Activated T-cell treated with anti-CD3 and anti-CD28 coated beads, Interleukin-2, amount 50 U/mL, for 1 hour (primary cell): Measurements from ENCODE around the gene HOXB4.

ENCODE experiments used
- DNase-seq: peaks from one replicate; pipeline ENCODE4 v3.0.0-alpha.2; 2020

The HOXB4 gene

DNA sequence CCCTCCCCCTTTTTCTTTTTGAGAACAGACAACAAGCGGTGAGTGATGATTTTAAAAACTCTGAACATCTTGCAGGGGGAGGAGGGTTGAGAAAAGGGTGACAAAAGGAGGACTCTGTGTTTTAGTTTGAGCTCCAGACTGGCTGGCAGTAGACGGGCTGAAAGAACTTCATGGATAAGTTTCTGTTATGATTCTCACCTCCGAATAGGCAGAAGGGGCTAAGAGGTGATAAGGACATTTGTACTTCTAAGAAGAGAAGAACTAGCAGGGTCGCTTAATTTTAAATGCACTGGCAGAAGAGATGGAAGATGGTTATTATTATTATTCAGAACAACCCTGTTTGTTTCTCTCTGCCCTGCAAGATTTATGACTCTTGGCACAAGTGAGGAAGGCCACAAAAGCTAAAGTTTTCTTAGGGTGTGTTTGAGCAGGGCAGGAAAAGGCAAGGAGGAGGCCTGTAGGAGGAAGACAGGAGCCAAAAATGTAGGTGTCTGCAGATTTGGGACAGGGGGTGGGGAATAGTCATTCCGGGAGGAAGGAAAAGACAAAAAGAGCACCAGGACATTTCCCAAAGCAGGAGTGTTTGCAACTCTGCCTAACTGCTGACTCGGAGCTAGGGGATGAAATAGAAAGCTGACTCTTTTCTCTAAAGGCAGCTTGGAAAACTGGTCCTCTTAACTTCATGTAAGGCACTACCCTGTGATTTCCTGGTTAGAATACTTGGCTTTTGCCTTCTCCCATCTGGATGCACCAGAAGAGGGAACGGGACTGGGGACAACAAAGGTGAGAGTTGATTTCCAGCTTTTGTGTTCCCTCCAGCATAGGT is 21.4 kb downstream of the HOXB4 start:
- no peak for DNase-seq

GRCh38 chr17:48556229-48556575 is 21.9 kb downstream of the HOXB4 start:
- DNase-seq = no peak

DNA sequence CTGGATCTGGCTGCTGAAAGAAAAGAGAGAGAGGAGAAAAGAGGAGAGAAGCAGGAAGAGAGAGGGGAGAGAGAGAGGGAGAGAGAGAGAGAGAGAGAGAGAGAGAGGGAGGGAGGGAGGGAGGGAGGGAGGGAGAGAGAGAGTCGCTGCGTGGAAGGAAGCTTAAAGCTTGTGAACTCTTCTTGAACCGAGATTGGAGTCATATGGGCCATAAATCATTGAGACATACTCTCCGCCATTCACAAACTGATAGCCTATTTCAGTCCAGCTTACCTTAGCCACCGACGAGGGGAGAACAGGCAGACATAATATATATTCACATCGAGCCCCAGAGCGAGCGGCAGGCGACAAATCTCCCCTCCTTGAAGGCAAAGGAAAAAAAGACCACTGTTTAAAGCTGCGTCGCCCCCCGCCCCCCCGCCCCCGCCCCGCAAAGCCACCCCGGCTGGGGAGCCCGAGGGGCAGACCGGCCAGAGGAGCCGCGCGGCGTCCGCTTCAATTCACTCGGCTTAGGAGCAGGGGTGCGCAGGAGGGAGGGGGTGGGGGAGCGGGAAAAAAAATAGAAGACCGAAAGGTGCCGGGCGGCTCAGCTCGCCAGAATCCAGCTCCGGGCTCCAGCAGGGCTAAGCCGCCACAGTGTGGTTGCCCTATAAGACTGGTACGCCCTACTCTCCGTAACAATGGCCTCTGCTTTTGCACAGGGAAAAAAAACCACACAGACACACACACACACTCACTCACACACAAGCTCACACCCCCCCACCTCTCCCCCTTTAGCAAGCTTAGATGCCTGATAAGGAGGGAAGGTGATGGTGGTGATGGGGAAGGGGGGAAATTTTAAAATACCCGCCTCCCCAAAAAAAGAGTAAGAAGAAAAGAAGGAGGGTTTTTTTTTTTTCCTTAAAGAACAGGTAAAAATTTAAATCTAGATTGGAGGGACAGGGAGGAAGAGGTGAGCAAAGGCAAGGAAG is 22.6 kb downstream of the HOXB4 start:
- no peak for DNase-seq

DNA sequence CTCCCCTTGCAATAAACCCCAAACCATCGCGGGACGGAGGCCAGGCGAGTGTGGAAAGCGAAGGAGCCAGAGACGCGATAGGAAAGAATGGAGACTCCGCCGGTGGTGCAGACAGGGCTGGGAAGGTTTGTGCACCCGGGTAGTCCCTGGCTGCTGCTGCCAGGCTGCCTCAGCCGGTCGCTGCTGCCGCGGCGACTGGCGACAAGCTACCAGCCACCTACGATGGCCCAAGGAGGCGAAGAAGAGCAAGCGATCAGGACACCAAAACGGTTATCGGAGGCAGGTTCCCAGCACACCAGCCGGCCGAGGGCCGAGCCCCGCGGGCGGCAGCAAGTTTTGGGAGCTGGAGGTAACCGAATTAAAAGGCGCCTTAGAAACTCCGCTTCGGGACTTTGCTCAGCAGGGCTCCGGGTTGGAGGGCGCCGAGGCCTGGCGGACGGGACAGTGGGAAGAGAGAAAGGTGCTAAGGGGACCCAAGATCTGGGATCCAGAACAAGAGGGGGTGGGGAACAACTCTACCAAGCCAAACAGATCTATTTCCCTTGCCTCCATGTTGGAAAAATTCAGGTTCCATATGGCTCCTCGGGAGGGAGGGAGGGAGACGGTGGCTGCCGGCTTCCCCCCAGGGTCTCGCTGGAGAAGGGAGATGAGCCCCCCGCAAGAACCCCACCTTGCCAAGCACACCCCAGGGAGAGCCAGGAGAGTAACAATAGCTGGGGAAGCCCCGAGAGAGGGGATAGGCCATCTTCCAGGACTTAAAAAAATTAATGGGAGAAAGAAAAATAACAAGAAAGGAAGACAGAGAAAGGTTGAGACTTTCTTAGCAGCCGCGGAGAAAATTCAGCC is 23.5 kb downstream of the HOXB4 start:
- DNase-seq = no peak

- DNase-seq = no peak
Observed at GRCh38 chr17:48553826-48554225, 24.3 kb downstream of the HOXB4 start.

- no peak for DNase-seq
Observed at GRCh38 chr17:48553190-48553547, 25.0 kb downstream of the HOXB4 start.

DNA sequence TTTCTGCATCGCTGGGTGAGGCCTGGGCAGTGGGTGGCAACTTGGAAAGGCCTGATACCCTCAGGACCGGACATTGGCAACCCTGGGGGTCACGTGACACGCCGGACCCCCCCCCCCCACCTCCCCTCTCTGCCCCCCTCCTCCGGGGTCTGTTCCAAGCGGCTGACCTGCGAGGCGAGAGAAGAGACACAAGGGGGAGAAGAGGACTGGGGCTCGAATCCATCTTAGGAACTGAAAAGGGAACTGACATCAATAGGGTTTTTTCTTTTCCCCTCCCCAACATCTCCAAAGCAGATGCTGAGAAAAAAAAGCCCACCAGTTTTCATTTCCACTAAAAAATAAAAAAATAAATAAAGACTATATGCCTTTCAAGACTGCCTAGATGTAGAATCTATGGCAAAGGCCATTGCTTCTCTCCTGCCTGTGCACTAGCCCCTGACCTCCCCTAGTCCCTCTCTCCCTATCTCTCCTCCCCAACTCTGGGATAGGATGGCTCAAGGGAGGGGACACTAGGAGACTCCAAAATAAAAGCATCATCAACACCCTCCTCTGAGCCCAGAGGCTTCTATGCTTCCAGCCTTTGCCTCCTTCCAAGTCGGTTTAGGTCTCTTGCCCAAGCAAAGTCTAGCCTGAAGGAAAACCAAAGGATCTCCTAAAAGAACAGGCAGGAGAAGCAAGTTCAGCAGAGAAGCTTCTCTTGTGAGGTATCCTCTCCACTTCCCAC is 25.5 kb downstream of the HOXB4 start:
- no peak for DNase-seq

DNA sequence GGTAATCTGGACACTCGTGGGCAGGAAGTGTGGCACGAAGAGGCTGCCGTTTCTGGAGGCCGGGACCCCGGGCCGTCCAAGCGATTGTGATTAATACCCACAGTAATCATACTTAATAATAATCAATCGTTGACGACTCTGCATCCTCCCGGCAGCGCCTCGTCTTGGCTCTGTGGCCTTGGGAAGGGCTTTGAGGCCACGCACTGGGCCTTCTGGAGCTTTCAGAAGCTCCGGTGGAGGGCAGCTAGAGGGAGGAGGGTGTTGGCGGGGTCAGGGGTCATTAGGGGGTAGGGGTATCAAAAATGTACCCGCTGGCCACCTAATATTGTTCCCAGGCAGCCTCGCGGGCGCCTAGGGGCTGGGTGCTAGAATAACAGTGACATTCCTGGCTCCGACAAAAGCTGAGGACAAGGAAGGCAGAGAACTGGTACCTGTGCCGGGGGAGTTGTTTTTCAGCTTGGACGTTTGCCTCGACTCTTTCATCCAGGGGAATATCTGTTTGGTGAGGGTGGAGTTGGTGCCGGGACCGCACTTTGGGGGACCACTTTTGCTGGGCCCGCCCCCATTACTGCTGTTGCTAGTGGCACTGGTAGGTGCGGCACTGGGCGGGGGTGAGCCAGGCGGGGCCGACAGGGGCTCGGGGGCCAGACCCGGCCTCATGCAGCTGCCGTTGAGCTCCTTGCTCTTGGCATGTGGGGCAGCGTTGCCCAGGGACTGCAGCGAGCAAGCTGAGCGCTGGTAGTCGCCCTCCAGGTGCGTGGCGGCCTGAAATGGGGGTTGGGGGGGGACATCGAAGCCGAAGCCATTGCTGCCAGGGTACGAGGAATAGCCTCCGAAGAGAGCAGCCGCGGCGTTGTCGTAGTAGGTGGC is 26.3 kb downstream of the HOXB4 start:
- no peak for DNase-seq

DNA sequence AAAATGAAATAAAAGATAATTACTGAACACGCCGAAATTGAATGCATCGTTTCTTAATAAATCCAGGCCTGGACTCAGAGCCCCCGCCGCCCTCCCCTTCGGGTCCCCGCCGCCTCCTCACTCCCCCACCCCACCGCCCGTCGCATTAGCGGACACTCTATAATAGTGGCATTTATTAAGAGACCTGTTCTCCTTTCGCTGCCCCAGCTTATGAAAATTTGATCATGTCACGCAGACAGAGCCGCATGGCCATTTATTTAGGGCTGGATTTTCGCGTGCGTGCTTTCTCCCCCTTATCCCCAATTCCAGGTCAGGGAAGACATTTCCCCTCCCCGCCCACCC is 27.0 kb downstream of the HOXB4 start:
- DNase-seq = no peak

DNA sequence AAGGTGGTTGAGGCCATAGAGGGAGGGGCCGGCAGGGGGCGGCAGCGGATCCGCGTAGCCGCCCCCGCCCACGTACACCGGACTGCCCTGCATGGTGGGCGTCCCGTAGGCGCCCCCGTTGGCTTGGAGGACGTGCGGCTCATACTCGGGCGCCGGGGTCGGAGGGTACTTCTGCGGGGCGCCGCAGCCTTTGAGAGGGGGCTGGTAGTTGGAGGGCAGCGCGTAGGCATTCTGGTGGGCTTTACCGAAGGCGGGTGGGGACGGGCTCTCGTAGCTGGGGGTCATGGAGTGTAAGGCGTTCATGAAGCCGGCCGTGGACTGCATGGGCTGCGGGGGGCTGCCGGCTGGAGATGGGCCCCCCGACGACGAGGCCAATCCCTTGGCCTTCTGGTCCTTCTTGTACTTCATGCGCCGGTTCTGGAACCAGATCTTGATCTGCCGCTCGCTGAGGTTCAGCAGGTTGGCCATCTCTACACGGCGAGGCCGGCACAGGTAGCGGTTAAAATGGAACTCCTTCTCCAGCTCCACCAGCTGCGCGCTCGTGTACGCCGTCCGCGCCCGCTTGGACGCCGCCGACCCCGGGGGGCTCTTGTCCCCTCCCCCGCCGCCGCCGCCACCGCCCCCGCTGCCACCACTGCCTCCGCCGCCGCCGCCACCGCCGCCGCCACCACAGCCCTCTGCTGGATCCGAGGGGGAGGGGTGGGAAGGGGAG is 27.5 kb downstream of the HOXB4 start:
- no peak for DNase-seq

DNA sequence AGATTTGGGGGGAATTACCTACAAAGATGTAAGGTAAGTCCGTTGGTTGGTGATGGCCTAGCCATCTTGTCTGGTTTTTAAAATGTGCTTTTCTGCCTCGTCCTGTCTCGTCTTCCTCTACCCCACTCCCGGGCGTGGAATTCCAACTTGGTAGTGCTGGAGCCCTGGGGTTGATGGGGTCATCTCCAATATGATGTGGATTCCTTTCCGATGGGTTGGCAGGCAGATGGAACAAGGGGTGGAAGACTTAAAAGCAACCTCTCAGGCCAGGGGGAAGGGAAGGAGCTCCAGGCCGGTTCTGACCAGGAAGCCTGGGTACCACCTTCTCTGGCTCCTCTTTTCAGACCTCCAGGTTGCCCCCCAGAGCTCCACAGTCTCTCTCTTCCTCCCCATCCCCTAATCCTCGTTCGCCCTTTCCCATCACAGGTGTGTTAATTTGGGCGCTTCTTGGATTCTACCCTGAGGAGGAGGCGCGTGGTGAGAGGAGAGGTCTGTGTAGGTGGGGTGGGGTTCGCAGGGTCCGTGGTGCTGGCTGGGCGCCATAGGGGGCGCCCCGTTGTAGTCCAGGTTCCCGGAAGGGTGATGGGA is 28.1 kb downstream of the HOXB4 start:
- no peak for DNase-seq

GRCh38 chr17:48549281-48549630 is 28.9 kb downstream of the HOXB4 start:
- no peak for DNase-seq

DNA sequence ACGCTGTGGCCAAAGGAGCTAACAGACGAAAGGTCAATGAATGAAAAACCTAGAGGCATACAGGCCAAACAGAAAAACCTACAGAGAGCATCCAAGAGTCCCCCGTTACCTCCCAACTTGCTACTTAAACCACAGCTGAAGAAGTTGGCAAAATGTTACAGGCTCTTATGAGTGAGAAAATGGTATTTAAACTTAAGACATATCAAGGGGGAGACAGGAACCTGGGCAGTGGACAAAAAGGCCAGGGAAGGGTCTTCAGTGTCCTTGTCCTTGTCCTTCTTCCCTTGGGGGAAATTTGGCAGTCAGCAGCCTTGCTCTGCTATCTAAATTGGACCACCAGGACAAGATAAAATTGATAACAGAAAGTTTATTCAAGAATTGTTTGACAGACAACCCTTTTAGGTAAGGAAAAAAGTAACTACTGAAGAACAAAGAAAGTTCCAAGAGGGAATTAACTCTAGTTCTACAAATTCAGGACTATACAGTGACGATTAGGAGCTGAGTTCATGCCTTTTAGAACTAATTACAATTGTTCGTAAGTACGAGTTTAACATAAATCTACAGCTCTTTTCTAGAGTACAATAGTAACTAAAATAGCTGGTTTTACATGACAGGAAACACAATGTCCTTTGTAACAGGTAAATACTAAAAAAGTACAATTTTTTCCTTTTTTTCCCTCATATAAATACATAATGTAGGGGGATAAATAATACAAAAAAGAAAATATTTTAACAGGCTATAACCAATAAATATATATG is 29.4 kb downstream of the HOXB4 start:
- DNase-seq = no peak

DNA sequence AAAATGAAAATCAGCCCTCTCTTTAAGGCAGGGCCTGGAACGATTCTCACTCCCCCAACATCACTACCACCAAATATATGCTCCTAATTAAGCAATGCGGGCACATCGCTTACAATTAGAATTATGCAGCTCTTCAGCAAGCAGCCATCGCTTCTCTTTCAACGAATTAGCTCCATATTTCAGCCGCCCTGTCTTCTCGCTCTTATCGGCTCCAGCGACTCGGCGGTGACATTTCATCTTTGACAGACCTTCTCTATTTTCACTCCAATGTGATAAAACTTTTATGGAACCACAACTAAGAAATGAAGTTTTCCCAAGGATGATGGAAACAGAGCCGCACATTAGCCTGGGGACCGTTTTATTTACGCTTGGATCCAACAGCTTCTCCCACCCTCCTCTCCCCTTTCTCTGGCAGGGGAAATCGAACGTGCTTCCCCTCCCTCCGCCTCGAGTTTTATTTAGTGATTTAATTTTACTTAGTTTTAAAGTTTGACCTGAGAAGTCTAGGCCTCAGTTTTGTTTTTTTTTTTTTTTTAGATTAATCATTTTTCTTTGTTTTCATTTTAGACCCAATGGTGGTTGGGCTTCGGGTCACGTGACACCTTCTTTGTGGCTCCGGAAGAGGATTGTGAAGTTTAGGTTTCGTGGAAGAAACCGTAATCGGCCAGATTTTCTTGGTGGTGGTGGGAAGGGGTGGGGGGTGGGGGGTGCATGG is 30.2 kb downstream of the HOXB4 start:
- no peak for DNase-seq

GRCh38 chr17:48546924-48547807 is 31.0 kb downstream of the HOXB4 start:
- DNase-seq = no peak

DNA sequence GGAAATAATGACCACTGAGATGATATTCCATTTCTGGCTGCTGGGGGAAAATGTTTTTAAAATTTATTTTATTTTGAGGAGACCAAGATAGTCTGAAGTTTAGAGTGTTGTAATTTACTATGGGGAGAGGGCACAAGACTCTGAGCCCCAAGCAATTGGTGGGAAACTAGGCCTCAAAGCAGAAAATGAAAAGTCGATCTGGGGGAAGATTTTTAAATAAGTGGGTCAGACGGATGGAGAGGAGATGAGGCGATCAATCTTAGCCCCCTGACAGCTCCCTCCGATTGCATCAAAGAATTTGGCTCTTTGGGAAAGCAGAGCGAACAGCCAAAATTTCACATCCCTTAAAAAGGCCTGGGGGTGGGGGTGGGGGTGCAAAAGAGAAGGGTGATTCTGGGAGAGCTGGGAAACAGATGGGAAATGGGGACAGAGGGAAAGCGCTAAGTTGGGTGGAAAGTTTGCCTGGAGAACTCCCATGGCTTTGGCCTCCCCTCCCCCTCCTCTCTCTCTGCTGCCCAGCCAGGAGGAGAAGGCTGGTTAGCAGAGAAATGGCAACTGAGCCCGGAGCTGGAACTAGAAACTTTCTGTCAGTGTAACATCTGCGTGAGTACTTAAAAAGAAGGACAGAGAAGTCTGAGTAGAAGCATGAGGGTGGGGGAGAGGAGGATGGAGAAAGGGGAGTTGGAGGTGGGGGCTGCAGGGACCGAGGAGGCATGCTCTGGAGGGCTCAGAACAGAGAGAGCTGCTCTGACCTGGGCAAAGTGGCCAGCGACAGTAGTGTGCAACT is 31.8 kb downstream of the HOXB4 start:
- DNase-seq = no peak

DNA sequence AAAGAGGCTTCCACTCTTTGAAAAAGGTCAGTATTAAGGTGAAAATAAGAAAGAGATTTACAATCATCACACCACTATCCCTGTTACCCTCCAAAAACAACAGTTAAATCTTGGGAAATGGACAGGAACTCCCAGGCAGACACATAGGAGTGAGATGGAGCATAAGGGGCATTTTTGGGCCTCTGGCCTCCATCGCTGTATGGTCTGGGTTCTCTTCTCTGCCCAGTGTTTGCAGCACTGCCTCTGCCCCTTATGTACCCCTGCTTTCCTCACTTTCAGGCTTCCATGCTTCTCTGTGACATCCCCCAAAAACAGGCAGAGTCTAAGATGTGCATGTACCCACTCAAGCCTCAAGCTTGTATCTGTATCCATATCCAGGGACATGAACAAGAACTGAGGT is 32.6 kb downstream of the HOXB4 start:
- DNase-seq = no peak
